GM21825 (cell line): ENCODE results near the gene LSM14A.
"Not testable (repeated sequence)": the region's sequence is repeated elsewhere in the genome, so short reads cannot be mapped to it uniquely, and the experiment has no call there.

Experiments used
- ATAC-seq: cut with Tn5 transposase; IDR thresholded peaks from one replicate; pipeline ENCODE4 v1.9.1; 2021; ENCODE audit warnings: mild to moderate bottlenecking, moderate library complexity; ENCODE audit not compliant: unreplicated experiment

Gene LSM14A

GRCh38 chr19:34155686-34156085 lies 16.6 kb upstream of the LSM14A start:
- ATAC-seq: no peak

- not testable (repeated sequence) for ATAC-seq
Measured at GRCh38 chr19:34158966-34159365, 13.3 kb upstream of the LSM14A start.

- ATAC-seq: not testable (repeated sequence)
Measured at GRCh38 chr19:34159541-34159940, 12.8 kb upstream of the LSM14A start.

- not testable (repeated sequence) for ATAC-seq
Measured at GRCh38 chr19:34161902-34162301, 10.4 kb upstream of the LSM14A start.

- no peak for ATAC-seq
Measured at GRCh38 chr19:34165295-34165738, 7.0 kb upstream of the LSM14A start.

- not testable (repeated sequence) for ATAC-seq
Measured at GRCh38 chr19:34169475-34170199, 2.7 kb upstream of the LSM14A start.

- ATAC-seq: peak; percentile 16
Measured at GRCh38 chr19:34171539-34171876, 796 bp upstream of the LSM14A start.

- peak; percentile 22 for ATAC-seq
Measured at GRCh38 chr19:34172661-34173192, 423 bp downstream of the LSM14A start.

- no peak for ATAC-seq
Measured at GRCh38 chr19:34173193-34173956, 1.1 kb downstream of the LSM14A start.

- not testable (repeated sequence) for ATAC-seq
Measured at GRCh38 chr19:34175173-34175572, 2.9 kb downstream of the LSM14A start.

GRCh38 chr19:34176581-34176980 lies 4.3 kb downstream of the LSM14A start:
- ATAC-seq: no peak

GRCh38 chr19:34178274-34178610 lies 5.9 kb downstream of the LSM14A start:
- no peak for ATAC-seq

- ATAC-seq: no peak
Measured at GRCh38 chr19:34179066-34179465, 6.8 kb downstream of the LSM14A start.

GRCh38 chr19:34180273-34180672 lies 8.0 kb downstream of the LSM14A start:
- ATAC-seq: no peak

GRCh38 chr19:34180709-34181108 lies 8.4 kb downstream of the LSM14A start:
- ATAC-seq: no peak

GRCh38 chr19:34181111-34181864 lies 9.0 kb downstream of the LSM14A start:
- ATAC-seq: no peak

GRCh38 chr19:34182125-34182524 lies 9.8 kb downstream of the LSM14A start:
- no peak for ATAC-seq

- no peak for ATAC-seq
Measured at GRCh38 chr19:34184880-34185491, 12.7 kb downstream of the LSM14A start.

GRCh38 chr19:34186205-34186604 lies 13.9 kb downstream of the LSM14A start:
- ATAC-seq: no peak

- ATAC-seq: no peak
Measured at GRCh38 chr19:34187011-34187410, 14.7 kb downstream of the LSM14A start.

- ATAC-seq: no peak
Measured at GRCh38 chr19:34188408-34188807, 16.1 kb downstream of the LSM14A start.
